Cardiac muscle cell (in vitro differentiated cells and primary cell): ENCODE measurements around the gene MRPS10. TPM values are rescaled to one million over a fixed set of nuclear protein-coding genes. Genes with fewer than 3 reads are reported as not detected.

Experiments
- DNase-seq, 2 donors: peaks; one replicate each; pipeline versions ENCODE4 v3.0.0 to v3.0.0-alpha.2; 2010 to 2017; ENCODE audit warnings: low read depth in 1 of 2, low spot score in 1 of 2
- H3K27ac ChIP-seq: fragments of 200-600 bp; sonication (generic); 2 replicates; pipeline ENCODE4 v1.5.1; 2016
- H3K27me3 ChIP-seq: fragments of 200-600 bp; sonication (generic); 2 replicates; pipeline ENCODE4 v1.6.0; 2016; ENCODE audit warnings: control low read depth
- H3K36me3 ChIP-seq: fragments of 200-600 bp; sonication (generic); 2 replicates; pipeline ENCODE4 v1.5.1; 2016; ENCODE audit warnings: control low read depth
- H3K4me1 ChIP-seq: fragments of 200-600 bp; sonication (generic); 2 replicates; pipeline ENCODE4 v1.8.1; 2017; ENCODE audit warnings: low read depth, mild to moderate bottlenecking, mixed run types
- H3K4me3 ChIP-seq: fragments of 200-600 bp; sonication (generic); 2 replicates; pipeline ENCODE4 v1.5.1; 2016; ENCODE audit warnings: mild to moderate bottlenecking
- H3K9me3 ChIP-seq: fragments of 200-600 bp; sonication (generic); 2 replicates; pipeline ENCODE4 v1.5.1; 2017; ENCODE audit warnings: low read depth, mild to moderate bottlenecking, control low read depth
- CTCF ChIP-seq: IDR thresholded peaks from 2 replicates; pipeline ENCODE4 v1.5.1; 2012; ENCODE audit warnings: low read depth, mild to moderate bottlenecking, low read length
- polyA plus RNA-seq: library from polyadenylated mRNA; unstranded; fragments of >200 nt; fragmentation: Nextera tagmentation; extraction: Ambion mirVana; gene quantifications from 2 replicates; pipeline ENCODE4 v1.2.1, GENCODE V29; 2016
- total RNA-seq: library from RNA; depleted of rRNA; stranded (reverse); fragments of >200 nt; gene quantifications from 2 replicates; pipeline ENCODE4 v1.2.3, GENCODE V29; 2016

Gene MRPS10
- total and polyA plus RNA-seq, 2 experiments from 2014 or later, result 15.8 to 39.8 TPM

DNA sequence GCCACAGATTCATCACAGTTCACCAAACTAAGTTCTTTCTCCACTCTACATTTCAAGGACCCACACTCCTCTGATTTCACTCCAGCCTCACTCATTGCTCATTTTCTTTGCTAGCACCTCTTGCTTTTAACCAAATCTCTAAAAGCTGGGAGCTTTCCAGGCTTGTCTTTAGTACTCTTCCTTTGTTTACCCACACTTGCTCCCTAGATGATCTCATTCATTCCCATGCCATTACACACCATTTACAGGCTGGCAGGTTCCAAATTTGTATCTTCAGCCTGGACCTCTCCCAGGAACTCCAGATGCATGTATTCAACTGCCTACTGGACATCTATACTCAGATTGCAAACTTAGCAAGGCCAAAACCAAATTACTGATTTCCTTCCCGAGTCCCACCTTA lies 17.6 kb downstream of the MRPS10 start:
- Histone ChIP-seq H3K9me3 (no peaks in the 10 kb centered on the region), H3K27me3 (no peaks in the 10 kb centered on the region), H3K4me1 (no peaks in the 10 kb centered on the region), H3K36me3 (no peaks in the 10 kb centered on the region), H3K4me3 (no peak overlapping the region), H3K27ac (no peak overlapping the region)
- DNase-seq, result peak in 1 of 2 donors; percentile 93
- no peak for TF ChIP-seq CTCF

DNA sequence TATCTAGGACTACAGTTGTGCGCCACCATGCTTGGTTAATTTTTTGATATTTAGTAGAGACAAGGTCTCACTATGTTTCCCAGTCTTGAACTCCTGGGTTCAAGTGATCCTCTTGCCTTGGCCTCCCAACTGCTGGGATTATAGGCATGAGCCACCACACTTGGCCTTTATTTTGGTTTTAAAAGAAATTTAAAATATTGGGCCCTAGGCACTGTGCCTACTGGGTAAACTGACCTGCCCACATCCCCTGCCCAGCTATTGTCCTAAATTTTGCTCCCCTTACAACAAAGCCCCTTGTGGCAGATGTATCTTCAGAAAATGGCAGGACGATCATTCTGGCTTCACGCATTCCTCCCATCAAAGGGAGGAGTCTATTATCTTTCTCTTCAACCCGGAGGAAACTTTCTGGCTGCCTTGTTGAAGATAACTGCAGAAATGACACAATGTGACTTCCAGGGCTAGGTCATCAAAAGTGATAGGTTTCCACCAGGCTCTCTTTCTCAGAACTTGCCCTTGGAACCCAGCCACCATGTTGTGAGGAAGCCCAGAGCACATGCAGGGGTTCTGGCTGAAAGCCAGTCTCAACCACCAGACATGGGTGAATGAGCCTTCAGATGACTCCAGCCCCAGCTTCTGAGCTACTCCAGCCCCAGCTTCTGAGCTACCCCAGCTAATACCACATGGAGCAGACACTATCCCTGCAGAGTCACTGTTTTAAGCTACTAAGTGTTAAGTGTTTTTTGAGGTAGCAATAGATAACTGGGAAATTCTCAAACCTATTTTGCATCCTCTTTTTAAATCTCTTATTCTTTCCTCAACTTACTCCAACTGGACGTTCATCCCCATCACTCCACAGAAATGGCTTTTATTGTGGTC lies 18.3 kb downstream of the MRPS10 start:
- Histone ChIP-seq H3K27me3 (no peaks in the 10 kb centered on the region), H3K36me3 (no peaks in the 10 kb centered on the region), H3K4me1 (no peaks in the 10 kb centered on the region), H3K4me3 (no peak overlapping the region), H3K27ac (no peak overlapping the region), H3K9me3 (no peaks in the 10 kb centered on the region)
- DNase-seq, result peak in 1 of 2 donors; percentile 80
- no peak for TF ChIP-seq CTCF

GRCh38 chr6:42197555-42198362 lies 19.9 kb downstream of the MRPS10 start:
- no peaks in the 10 kb centered on the region for H3K9me3 ChIP-seq
- H3K4me3 ChIP-seq, result no peak overlapping the region
- no peaks in the 10 kb centered on the region for H3K36me3 ChIP-seq
- H3K27me3 ChIP-seq, result no peaks in the 10 kb centered on the region
- peak; percentile 12 for TF ChIP-seq CTCF
- peak in 1 of 2 donors; percentile 83 for DNase-seq
- H3K4me1 ChIP-seq, result no peaks in the 10 kb centered on the region
- no peak overlapping the region for H3K27ac ChIP-seq

GRCh38 chr6:42195415-42195814 lies 22.2 kb downstream of the MRPS10 start:
- no peak overlapping the region for H3K4me3 ChIP-seq
- TF ChIP-seq CTCF, result no peak
- no peak for DNase-seq
- H3K9me3 ChIP-seq, result no peaks in the 10 kb centered on the region
- no peaks in the 10 kb centered on the region for H3K36me3 ChIP-seq
- no peaks in the 10 kb centered on the region for H3K27me3 ChIP-seq
- H3K27ac ChIP-seq, result no peak overlapping the region
- H3K4me1 ChIP-seq, result no peaks in the 10 kb centered on the region

DNA sequence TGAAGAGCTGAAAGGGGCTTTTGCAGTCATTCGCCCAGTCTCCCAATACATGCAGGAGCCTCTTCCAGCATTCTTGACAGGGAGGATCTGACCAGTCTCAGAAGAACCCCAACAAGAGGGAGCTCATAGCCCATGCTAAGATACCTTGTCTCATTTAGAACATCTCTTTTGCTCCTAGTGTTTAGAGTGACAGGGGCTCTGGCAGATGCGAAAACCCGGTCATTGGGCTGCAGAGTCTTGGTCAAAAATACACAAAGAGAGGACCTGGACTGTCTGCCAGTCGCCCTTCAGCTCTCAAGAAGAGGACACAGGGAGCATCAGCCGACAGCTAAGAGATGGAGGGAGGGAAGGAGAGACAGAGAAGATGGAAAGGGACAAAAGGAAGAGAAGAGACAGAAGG lies 23.6 kb downstream of the MRPS10 start:
- H3K9me3 ChIP-seq, result no peaks in the 10 kb centered on the region
- no peaks in the 10 kb centered on the region for H3K4me1 ChIP-seq
- H3K27ac ChIP-seq, result no peak overlapping the region
- no peak for DNase-seq
- no peaks in the 10 kb centered on the region for H3K36me3 ChIP-seq
- no peaks in the 10 kb centered on the region for H3K27me3 ChIP-seq
- TF ChIP-seq CTCF, result no peak
- H3K4me3 ChIP-seq, result no peak overlapping the region
